Measurements from ENCODE around the gene OSBPL3. TPM values are rescaled to one million over a fixed set of nuclear protein-coding genes. Genes with fewer than 3 reads are reported as not detected.

The OSBPL3 gene
- total and polyA plus RNA-seq, 2 donors (not counting 1 experiment from before 2014, with no cell fraction given): 22.7 to 70.2 TPM

DNA sequence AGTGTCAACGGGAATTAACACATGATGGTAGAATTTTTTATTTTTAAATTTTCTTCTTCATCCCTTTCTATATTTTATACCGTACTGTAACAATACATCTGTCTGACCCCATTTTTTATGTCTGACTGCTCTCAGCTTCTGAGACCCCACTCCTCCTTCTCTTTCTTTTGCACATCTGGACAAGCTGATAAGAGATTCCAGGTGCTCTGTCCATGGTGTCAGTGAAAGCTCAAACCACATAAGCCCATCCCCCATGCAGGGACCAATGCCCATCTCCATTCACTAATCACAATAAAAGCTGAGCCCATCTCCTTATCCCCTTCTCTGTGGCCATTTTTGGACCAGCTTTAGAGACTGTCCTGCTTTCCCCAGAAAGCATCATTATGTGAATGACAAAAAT lies 231.5 kb downstream of the OSBPL3 start:
- no peak for DNase-seq (ENCODE audit: low read depth in 2 of 2)
- Histone ChIP-seq H3K4me2 (ENCODE audit: extremely low read depth, insufficient read depth, low read length) (no peak overlapping the region), H3K36me3 (ENCODE audit: control insufficient read depth, insufficient read depth, low read length) (no peaks in the 10 kb centered on the region), H4K20me1 (ENCODE audit: control insufficient read depth, extremely low read depth, insufficient read depth, low read length) (no peaks in the 10 kb centered on the region), H3K4me1 (ENCODE audit: control insufficient read depth, extremely low read depth, insufficient read depth, low read length) (peaks cover 4% of the 10 kb centered on the region), H3K4me3 (replicated peaks in 1 of 4; ENCODE audit: control extremely low read depth in 1 of 4, insufficient read depth in 1 of 4, low read depth in 3 of 4, low read length in 4 of 4) (no peak overlapping the region), H3K79me2 (ENCODE audit: control insufficient read depth, insufficient read depth, low read length) (no peaks in the 10 kb centered on the region), H2AFZ (ENCODE audit: low read length) (no peak overlapping the region), H3K9ac (ENCODE audit: insufficient read depth, low read length) (no peak overlapping the region), H3K9me3 (ENCODE audit: control insufficient read depth, insufficient read depth, low read depth, low read length) (no peaks in the 10 kb centered on the region), H3K27ac (ENCODE audit: insufficient read depth, low read length) (no peak overlapping the region), H3K27me3 (ENCODE audit: control insufficient read depth, insufficient read depth, low read length) (no peaks in the 10 kb centered on the region)
- no peak for TF ChIP-seq EZH2 (IDR thresholded peaks at IDR 0.05; ENCODE audit: low read length, missing control alignments)
- no peak for TF ChIP-seq CTCF (conservative IDR thresholded peaks at IDR 0.05 in 1 of 2, IDR thresholded peaks at IDR 0.05 in 1 of 2; ENCODE audit: low read depth in 1 of 2, low read length in 2 of 2)

Other genes with a start within 250 kb of the OSBPL3 start
- gene GSDME, start 222.7 kb downstream of the OSBPL3 start, total RNA-seq: 40.1 and 57.1 TPM in 2 replicates
- 28.1 and 40.8 TPM in 2 replicates for gene GSDME, start 222.7 kb downstream of the OSBPL3 start, polyA plus RNA-seq
- 25.7 and 32.7 TPM in 2 replicates for gene CYCS, start 145.1 kb upstream of the OSBPL3 start, total RNA-seq
- gene CYCS, start 145.1 kb upstream of the OSBPL3 start, polyA plus RNA-seq: 76.5 and 84.8 TPM in 2 replicates
- not detected in 2 replicates for gene NPVF, start 248.3 kb upstream of the OSBPL3 start, total RNA-seq
- not detected in 2 replicates for gene NPVF, start 248.3 kb upstream of the OSBPL3 start, polyA plus RNA-seq

Data from fibroblast of lung (primary cell).